Neural cell (in vitro differentiated cells): ENCODE measurements around the gene LORICRIN. TPM values are rescaled to one million over a fixed set of nuclear protein-coding genes. Genes with fewer than 3 reads are reported as not detected.

Experiments
- H2AFZ ChIP-seq: fragments of 200-600, 300-800 bp; sonication (generic), shearing (Covaris generic); 2 replicates; pipeline ENCODE4 v1.6.0; 2014; ENCODE audit warnings: low read depth, mild to moderate bottlenecking, antibody characterized with exemption, low read length, moderate library complexity
- H3F3A ChIP-seq: fragments of 200-600 bp; shearing (Covaris generic); 2 replicates; pipeline ENCODE4 v1.6.1; 2016; ENCODE audit warnings: mild to moderate bottlenecking, moderate library complexity, mixed read lengths, antibody characterized with exemption, low read length; ENCODE audit not compliant: insufficient read depth, poor library complexity, severe bottlenecking
- H3K27ac ChIP-seq: fragments of 200-600, 300-800 bp; sonication (generic), shearing (Covaris generic); 2 replicates; pipeline ENCODE4 v1.5.1; 2014; ENCODE audit warnings: mild to moderate bottlenecking, low read length, moderate library complexity
- H3K27me3 ChIP-seq: fragments of 300-800, 200-600 bp; sonication (generic), shearing (Covaris generic); 2 replicates; pipeline ENCODE4 v1.6.0; 2014; ENCODE audit warnings: mild to moderate bottlenecking, low read depth, low read length, moderate library complexity; ENCODE audit not compliant: insufficient read depth
- H3K36me3 ChIP-seq: fragments of 300-800, 200-600 bp; sonication (generic), shearing (Covaris generic); 2 replicates; pipeline ENCODE4 v1.5.1; 2014; ENCODE audit warnings: mild to moderate bottlenecking, antibody characterized with exemption, low read length, moderate library complexity; ENCODE audit not compliant: insufficient read depth
- H3K4me2 ChIP-seq: fragments of 300-800, 200-600 bp; sonication (generic), shearing (Covaris generic); 2 replicates; pipeline ENCODE4 v1.6.0; 2014; ENCODE audit warnings: mild to moderate bottlenecking, low read length
- H3K4me3 ChIP-seq: fragments of 300-800, 200-600 bp; sonication (generic), shearing (Covaris generic); 2 replicates; pipeline ENCODE4 v1.5.1; 2014; ENCODE audit warnings: mild to moderate bottlenecking, low read length, moderate library complexity
- H3K79me2 ChIP-seq: fragments of 200-600 bp; shearing (Covaris generic); replicated peaks from 2 replicates; pipeline ENCODE4 v1.6.0; 2014; ENCODE audit warnings: mild to moderate bottlenecking, low read length, moderate library complexity; ENCODE audit not compliant: insufficient read depth
- H3K9ac ChIP-seq: fragments of 300-800, 200-600 bp; sonication (generic), shearing (Covaris generic); 2 replicates; pipeline ENCODE4 v1.6.1; 2016; ENCODE audit warnings: mild to moderate bottlenecking, low read length, mixed read lengths
- H3K9me2 ChIP-seq: fragments of 200-600 bp; shearing (Covaris generic); 2 replicates; pipeline ENCODE4 v1.6.1; 2016; ENCODE audit warnings: mild to moderate bottlenecking, low read length, mixed read lengths; ENCODE audit not compliant: insufficient read depth
- H3K9me3 ChIP-seq: fragments of 200-600, 300-800 bp; sonication (generic), shearing (Covaris generic); 2 replicates; pipeline ENCODE4 v1.6.1; 2016; ENCODE audit warnings: mild to moderate bottlenecking, mixed run types, low read length, moderate library complexity, mixed read lengths
- H4K20me1 ChIP-seq: fragments of 200-600 bp; shearing (Covaris generic); 2 replicates; pipeline ENCODE4 v1.6.1; 2016; ENCODE audit warnings: mild to moderate bottlenecking, mixed run types; ENCODE audit not compliant: insufficient read depth
- CTCF ChIP-seq: fragments of 450-650 bp; IDR thresholded peaks from 2 replicates; pipeline ENCODE4 v1.5.1; 2014; ENCODE audit warnings: antibody characterized with exemption, mild to moderate bottlenecking, moderate library complexity; ENCODE audit not compliant: poor library complexity, severe bottlenecking
- EP300 ChIP-seq: fragments of 450-650 bp; conservative IDR thresholded peaks from 2 replicates; pipeline ENCODE4 v1.6.1; 2014; ENCODE audit warnings: antibody characterized with exemption, mild to moderate bottlenecking, moderate library complexity; ENCODE audit not compliant: poor library complexity, severe bottlenecking
- EZH2 ChIP-seq: fragments of 200-600, 300-800 bp; shearing (Covaris generic), sonication (generic); IDR thresholded peaks from 2 replicates; pipeline ENCODE4 v1.6.1; 2014; ENCODE audit warnings: antibody characterized with exemption, low read length, borderline replicate concordance, mild to moderate bottlenecking; ENCODE audit not compliant: insufficient read depth, poor library complexity, severe bottlenecking
- MXI1 ChIP-seq: fragments of 450-650 bp; conservative IDR thresholded peaks from 2 replicates; pipeline ENCODE4 v1.6.1; 2014; ENCODE audit warnings: antibody characterized with exemption, mild to moderate bottlenecking; ENCODE audit not compliant: poor library complexity, severe bottlenecking
- POLR2AphosphoS5 ChIP-seq: IDR thresholded peaks from 2 replicates; pipeline ENCODE4 v1.6.1; 2012
- RAD21 ChIP-seq: fragments of 450-650 bp; conservative IDR thresholded peaks from 2 replicates; pipeline ENCODE4 v1.6.1; 2014; ENCODE audit warnings: antibody characterized with exemption, mild to moderate bottlenecking, moderate library complexity
- REST ChIP-seq: IDR thresholded peaks from 2 replicates; pipeline ENCODE4 v1.6.1; 2012; ENCODE audit warnings: borderline replicate concordance
- SMC3 ChIP-seq: fragments of 450-650 bp; conservative IDR thresholded peaks from 2 replicates; pipeline ENCODE4 v1.6.1; 2014; ENCODE audit warnings: antibody characterized with exemption, mild to moderate bottlenecking, moderate library complexity; ENCODE audit not compliant: poor library complexity
- TAF1 ChIP-seq: IDR thresholded peaks from 2 replicates; pipeline ENCODE4 v1.6.1; 2012; ENCODE audit warnings: low read depth
- polyA minus RNA-seq: library from RNA; depleted of rRNA, polyadenylated mRNA; stranded (reverse); fragments of >200 nt; gene quantifications from 2 replicates; pipeline ENCODE4 v1.2.3, GENCODE V29; 2014
- polyA plus RNA-seq: library from polyadenylated mRNA; depleted of rRNA; stranded (reverse); fragments of >200 nt; gene quantifications from 2 replicates; pipeline ENCODE4 v1.2.3, GENCODE V29; 2014

The LORICRIN gene
- polyA plus RNA-seq, result 0.42 and 1.3 TPM in 2 replicates
- 0.49 TPM in 1 of 2 replicates, not detected in the other for polyA minus RNA-seq

- TF ChIP-seq REST (no peak), SMC3 (no peak), MXI1 (no peak), EZH2 (no peak), EP300 (no peak), POLR2AphosphoS5 (no peak), RAD21 (no peak), TAF1 (no peak), CTCF (no peak)
- Histone ChIP-seq H3K36me3 (no peaks in the 10 kb centered on the region), H3K4me2 (no peak within 1 kb of the TSS), H3K27me3 (peaks cover 35% of the 10 kb centered on the region), H3K79me2 (no peaks in the 10 kb centered on the region), H3K4me3 (peak within 1 kb of the TSS; percentile 66), H3K9me3 (no peaks in the 10 kb centered on the region), H3K9me2 (no peaks in the 10 kb centered on the region), H2AFZ (no peak within 1 kb of the TSS), H3F3A (peaks cover 4% of the 10 kb centered on the region), H3K27ac (peak within 1 kb of the TSS; percentile 31), H4K20me1 (no peaks in the 10 kb centered on the region), H3K9ac (peak within 1 kb of the TSS; percentile 68)
Measured at GRCh38 chr1:153259387-153259786, at the start of gene LORICRIN. TSS of gene LORICRIN (plus strand) at chr1:153259687. CDS start at chr1:153260950, 1,263 bp downstream.

GRCh38 chr1:153210206-153210605, 49.3 kb upstream of the LORICRIN start:
- H3K36me3 ChIP-seq, result no peaks in the 10 kb centered on the region
- TF ChIP-seq SMC3 (no peak), RAD21 (no peak), POLR2AphosphoS5 (no peak), TAF1 (no peak), REST (no peak), MXI1 (no peak), CTCF (no peak), EZH2 (no peak), EP300 (no peak)
- no peak overlapping the region for H2AFZ ChIP-seq
- H3K9me2 ChIP-seq, result no peaks in the 10 kb centered on the region
- H4K20me1 ChIP-seq, result no peaks in the 10 kb centered on the region
- H3K27me3 ChIP-seq, result no peaks in the 10 kb centered on the region
- H3K4me3 ChIP-seq, result no peak overlapping the region
- H3K4me2 ChIP-seq, result no peak overlapping the region
- no peaks in the 10 kb centered on the region for H3K79me2 ChIP-seq
- no peak overlapping the region for H3K27ac ChIP-seq
- no peak overlapping the region for H3K9ac ChIP-seq
- H3F3A ChIP-seq, result no peaks in the 10 kb centered on the region
- no peaks in the 10 kb centered on the region for H3K9me3 ChIP-seq
